GM19324 (cell line): Measurements from ENCODE around the gene LCE5A.
"Not testable (repeated sequence)": the region's sequence is repeated elsewhere in the genome, so short reads cannot be mapped to it uniquely, and the experiment has no call there.

Experiments
- ATAC-seq: cut with Tn5 transposase; IDR thresholded peaks from one replicate; pipeline ENCODE4 v1.9.1; 2021; ENCODE audit warnings: mild to moderate bottlenecking, moderate library complexity; ENCODE audit not compliant: unreplicated experiment, low FRiP score

LCE5A gene

DNA sequence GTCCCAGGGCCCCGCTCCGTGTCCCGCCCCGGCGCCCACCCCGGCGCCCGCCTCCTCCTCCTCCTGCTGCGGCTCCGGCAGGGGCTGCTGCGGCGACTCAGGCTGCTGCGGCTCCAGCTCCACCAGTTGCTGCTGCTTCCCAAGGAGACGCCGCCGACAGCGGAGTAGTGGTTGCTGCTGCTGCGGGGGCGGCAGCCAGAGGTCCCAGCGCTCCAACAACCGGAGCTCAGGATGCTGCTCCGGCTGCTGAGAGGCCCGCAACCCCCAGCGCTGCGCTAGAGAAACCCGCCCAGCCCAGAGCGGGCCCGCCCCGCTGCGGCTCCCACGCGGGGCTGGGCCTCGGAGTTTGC, 4.8 kb downstream of the LCE5A start:
- ATAC-seq = no peak

GRCh38 chr1:152516082-152516481, 5.5 kb downstream of the LCE5A start:
- ATAC-seq = no peak

GRCh38 chr1:152517237-152517811, 6.7 kb downstream of the LCE5A start:
- no peak for ATAC-seq

GRCh38 chr1:152519851-152520250, 9.2 kb downstream of the LCE5A start:
- ATAC-seq = no peak

GRCh38 chr1:152520561-152521090, 10.0 kb downstream of the LCE5A start:
- ATAC-seq = no peak

- no peak for ATAC-seq
These were observed 14.6 kb downstream of the LCE5A start for GRCh38 chr1:152525080-152525641.

DNA sequence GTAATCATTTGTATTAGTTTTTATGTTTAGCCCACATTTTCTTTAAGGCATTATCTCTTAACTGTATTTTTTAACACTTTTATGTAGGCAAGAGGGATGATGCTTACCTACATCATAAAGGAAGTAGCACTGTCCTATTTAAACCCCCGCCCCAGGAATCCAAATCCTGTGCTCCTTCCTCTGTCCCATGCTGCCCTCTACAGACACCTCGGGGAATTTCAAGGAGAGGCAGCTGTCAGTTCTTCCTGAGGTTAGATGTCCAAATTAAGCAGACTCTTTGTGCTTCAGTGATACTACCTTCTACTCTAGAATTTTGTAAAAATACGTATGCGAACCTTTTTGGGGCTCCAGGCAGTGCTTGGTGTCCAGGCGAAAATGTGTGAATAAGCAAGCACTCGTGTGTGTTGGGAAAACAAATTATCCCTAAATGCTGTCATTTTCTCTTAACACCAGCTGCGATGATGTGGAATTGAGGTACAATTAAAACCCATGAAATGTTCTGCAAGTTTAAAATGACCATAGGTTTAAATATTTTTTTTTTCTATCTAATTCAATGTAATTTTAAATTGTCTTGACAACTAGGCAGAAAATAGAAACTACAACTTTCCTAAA, 22.8 kb downstream of the LCE5A start:
- no peak for ATAC-seq

GRCh38 chr1:152535774-152536173, 25.2 kb downstream of the LCE5A start:
- ATAC-seq = no peak

DNA sequence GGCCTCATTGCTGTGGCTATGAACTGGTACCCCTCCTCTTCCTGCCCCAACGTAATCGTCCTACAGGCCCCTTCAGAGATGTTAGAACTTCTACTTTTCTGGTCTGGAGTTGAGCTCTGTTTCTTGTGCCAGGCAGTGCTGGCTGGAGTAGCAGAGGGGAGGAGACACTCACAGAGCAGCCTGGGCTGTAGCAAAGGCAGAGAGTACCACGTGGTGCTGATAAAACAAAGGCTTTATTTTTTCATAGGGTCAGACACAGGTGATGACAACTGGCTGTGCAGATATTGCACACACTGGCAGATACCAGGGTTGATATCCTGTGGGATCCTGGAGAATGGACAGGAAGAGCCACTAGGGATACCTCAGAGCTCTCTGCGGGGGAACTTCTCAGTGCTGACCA, 26.9 kb downstream of the LCE5A start:
- ATAC-seq = no peak

- ATAC-seq = no peak
These were observed 29.3 kb downstream of the LCE5A start for GRCh38 chr1:152539901-152540300.

DNA sequence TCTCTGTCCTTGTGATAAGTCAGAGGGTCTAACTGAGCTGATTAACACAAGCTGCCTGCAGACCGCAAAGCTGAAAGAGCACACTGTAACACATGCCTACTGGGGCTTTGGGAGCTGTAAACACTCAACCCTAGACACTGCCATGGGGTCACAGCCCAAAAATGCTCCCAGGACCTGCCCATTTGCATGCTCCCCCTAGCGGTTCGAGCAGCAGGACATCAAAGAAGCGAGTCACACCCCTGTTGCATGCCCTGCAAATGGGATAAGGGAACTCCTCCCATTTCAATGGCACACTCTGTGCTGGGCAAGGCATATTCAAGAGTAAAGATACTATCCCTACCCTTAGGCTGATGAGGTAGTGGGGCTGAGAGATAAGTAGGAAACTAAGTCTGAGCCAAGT, 33.2 kb downstream of the LCE5A start:
- ATAC-seq = no peak

- no peak for ATAC-seq
These were observed 36.1 kb downstream of the LCE5A start for GRCh38 chr1:152546704-152547103.

GRCh38 chr1:152548358-152548757, 37.8 kb downstream of the LCE5A start:
- not testable (repeated sequence) for ATAC-seq
